ENCODE results near the gene ATP8A2. TPM values are rescaled to one million over a fixed set of nuclear protein-coding genes. Genes with fewer than 3 reads are reported as not detected.

Gene ATP8A2
- total RNA-seq, 2 donors from 2014 or later, result 1.6 to 2.9 TPM

Other genes with a start within 250 kb of the ATP8A2 start
- gene AMER2, start 199.7 kb upstream of the ATP8A2 start, total RNA-seq, result under 1 TPM; 0.02 to 0.07 TPM
- gene MTMR6, start 84.5 kb upstream of the ATP8A2 start, total RNA-seq, result 1 to 10 TPM; 6.3 to 7.7 TPM
- gene NUP58, start 70.3 kb upstream of the ATP8A2 start, total RNA-seq, result 10 to 100 TPM; 49.7 to 66.4 TPM

Measured in endodermal cell (in vitro differentiated cells).